Gastroesophageal sphincter (tissue), 3 donors: ENCODE measurements around the gene MASTL.

Experiments used
- CTCF ChIP-seq, 4 experiments: fragments of 200-600 bp in 2 of 4; fragments of 450-650 bp in 2 of 4; sonication (generic) in 1 of 4; IDR thresholded peaks; one replicate each; pipeline ENCODE4 v1.5.1; 2017 to 2019; ENCODE audit warnings: antibody characterized with exemption in 4 of 4, mild to moderate bottlenecking in 2 of 4, moderate library complexity in 2 of 4
- EP300 ChIP-seq: sonication (generic); formaldehyde crosslinking; IDR thresholded peaks from one replicate; pipeline ENCODE4 v1.6.1; 2017; ENCODE audit warnings: antibody characterized with exemption, mild to moderate bottlenecking
- POLR2A ChIP-seq, 2 donors: fragments of 450-650 bp; IDR thresholded peaks; one replicate each; pipeline ENCODE4 v1.6.1; 2017; ENCODE audit warnings: antibody characterized with exemption in 2 of 2, mild to moderate bottlenecking in 2 of 2, moderate library complexity in 1 of 2
- POLR2AphosphoS5 ChIP-seq: sonication (generic); formaldehyde crosslinking; IDR thresholded peaks from one replicate; pipeline ENCODE4 v1.6.1; 2017; ENCODE audit warnings: antibody characterized with exemption

GRCh38 chr10:27235706-27236105 lies 80.6 kb downstream of the MASTL start:
- TF ChIP-seq POLR2A (IDR thresholded peaks at IDR 0.05): no peak
- no peak for TF ChIP-seq CTCF (IDR thresholded peaks at IDR 0.05)
- no peak for TF ChIP-seq POLR2AphosphoS5
- TF ChIP-seq EP300: no peak
